Fibroblast of skin of abdomen (primary cell): ENCODE results near the gene STAB2.

Experiments used
- DNase-seq: peaks from one replicate; pipeline ENCODE4 v3.0.0-alpha.2; 2013

Gene STAB2

DNA sequence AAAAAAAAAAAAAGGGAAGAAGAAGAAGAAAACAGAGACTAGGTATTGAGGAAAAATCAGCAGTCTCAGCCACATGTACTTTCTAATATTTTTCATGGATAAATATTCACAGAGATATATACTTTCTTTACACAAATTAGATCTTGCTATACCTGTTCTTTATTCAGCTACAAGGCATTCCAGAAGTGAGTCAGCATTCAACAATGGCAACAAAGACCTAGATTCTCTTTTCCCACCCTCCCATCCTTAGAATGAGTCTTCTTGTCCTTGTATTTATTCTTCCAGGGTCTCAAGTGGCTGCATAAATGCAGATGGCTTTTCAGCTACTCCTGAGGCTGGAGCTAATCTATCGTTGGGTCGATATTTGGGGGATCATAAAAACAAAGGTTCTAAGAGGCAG, 160.9 kb downstream of the STAB2 start:
- DNase-seq: no peak

DNA sequence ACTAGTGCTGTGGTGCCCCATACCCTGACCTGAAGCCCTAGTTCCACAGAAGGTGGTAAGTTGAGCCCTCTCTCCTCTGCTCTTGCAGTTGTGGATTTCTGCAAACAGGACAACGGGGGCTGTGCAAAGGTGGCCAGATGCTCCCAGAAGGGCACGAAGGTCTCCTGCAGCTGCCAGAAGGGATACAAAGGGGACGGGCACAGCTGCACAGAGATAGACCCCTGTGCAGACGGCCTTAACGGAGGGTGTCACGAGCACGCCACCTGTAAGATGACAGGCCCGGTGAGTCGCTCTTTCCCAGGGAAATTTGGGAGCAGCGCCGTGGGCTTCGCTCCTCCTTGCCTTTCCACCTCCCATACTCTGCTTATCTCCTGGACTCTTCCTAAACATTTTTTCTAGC, 161.8 kb downstream of the STAB2 start:
- DNase-seq: no peak

DNA sequence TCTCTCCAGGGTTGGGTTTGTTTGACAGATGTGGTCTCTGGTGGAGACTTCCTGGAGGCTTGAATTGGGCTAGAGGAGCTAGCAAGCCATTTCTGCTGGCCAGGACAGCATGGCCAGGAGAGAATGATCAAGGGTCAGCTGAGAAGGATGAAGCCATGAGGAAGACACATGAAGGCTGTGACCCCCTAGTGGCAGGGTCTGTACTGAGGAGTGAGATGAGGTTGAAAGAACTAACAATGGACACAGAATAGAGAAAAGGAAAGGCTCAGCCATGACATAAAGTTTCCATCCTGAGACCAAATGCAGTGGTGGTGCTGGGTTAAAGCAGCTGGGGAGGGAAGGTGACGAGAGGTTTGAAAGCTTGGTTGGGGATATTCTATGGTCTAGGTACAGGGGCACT, 164.1 kb downstream of the STAB2 start:
- no peak for DNase-seq

DNA sequence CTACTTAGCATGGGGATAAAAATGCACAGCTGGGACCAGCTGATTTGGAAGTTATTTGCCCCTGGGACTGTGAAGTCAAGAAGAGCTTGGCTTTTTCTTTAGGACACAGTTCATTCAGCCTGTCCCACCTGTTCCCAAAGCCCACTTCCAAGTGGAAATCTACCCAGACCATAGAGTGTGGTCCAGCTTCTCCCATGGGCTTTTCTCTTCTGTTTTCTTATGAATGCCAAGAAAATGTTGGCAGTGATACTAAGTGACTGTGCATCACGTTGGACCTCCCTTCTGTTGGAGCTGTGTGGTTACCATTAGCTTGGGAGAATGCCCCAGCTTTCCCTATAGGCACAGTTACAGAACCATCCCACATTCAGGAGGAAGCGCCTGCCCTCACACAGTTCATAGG, 164.5 kb downstream of the STAB2 start:
- no peak for DNase-seq

DNA sequence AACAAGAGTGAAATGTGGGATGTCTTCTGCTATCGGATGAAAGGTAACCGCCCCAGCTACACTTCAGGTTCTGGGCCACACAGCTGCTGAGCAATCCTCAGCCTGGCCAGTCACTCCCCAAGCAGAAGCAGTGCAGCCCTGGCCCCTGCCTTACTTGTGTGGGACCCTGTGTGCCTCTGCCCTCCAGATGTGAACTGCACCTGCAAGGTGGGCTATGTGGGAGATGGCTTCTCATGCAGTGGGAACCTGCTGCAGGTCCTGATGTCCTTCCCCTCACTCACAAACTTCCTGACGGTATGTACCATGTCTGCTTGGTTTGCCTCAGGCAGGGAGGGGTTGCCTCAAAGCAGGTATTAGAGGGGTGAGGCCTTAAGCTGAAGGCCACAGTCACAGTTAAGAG, 168.4 kb downstream of the STAB2 start:
- no peak for DNase-seq

DNA sequence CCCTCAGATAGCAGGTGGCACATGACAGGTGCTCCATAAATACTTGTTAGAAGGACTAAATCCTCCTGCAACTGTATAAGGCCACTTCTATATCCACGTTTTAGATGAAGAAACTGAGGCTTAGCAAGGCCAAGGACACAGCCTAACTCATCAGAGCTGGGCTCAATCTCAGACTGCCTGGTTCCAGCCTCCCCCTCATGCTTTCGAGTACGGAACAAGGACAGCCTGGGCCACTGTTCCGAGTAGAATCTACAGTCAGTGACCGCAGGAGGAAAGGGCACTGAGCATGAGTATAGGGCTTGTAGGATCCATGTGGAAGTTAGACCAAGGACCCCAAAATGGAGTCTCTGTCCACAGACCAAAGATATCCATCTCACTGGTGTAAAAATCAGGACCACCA, 169.4 kb downstream of the STAB2 start:
- DNase-seq: no peak

DNA sequence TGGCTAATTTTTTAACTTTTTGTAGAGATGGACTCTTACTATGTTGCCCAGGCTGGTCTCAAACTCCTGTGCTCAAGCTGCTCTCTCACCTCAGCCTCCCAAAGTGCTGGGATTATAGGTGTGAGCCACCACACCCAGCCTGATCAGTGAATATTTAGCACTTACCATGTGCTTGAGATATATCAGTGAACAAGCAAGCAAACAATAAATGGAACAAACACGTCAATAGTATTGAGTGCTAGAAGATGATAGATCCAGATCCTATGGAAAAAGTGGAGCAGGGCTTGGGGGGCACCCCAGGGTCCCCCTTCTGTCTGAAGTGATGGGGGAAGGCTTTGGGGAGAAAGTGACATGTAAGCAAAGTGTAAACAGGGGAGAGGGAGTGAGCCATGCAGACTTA, 170.2 kb downstream of the STAB2 start:
- DNase-seq: no peak

DNA sequence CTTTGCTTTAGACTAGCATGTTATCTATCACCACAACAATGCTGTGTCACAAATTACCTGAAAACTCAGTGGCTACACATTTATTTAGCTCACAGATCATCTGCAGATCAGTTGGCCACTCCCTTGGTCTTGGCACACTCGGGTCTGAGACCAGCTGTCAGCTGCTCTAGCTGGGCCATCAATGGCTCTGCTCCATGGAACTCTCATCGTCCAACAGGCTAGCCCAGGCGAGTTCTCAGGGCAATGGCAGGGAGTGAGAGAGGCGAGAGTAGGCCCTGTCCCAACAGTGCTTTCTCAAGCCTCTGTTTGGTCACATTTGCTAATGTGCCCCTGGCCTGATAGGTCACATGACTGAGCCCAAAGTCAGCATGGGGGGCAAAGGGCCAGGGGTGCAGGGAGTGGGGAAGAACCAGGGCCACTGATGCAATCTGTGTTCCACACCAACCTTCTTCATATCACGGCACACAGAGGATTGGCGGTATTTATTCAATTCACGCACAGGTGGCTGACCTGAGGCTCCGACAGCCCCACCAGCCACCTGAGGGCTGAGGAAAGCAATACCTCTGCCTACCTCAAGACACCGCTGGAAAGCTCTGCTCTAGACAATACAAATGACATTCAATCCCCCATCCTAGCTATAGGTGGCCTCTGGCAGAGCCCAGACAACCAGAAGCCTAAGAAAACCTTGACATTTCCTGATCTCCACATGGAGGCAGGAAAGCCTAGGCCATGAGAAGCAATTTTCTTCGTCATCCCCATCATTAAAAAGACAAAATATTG, 171.4 kb downstream of the STAB2 start:
- no peak for DNase-seq

DNA sequence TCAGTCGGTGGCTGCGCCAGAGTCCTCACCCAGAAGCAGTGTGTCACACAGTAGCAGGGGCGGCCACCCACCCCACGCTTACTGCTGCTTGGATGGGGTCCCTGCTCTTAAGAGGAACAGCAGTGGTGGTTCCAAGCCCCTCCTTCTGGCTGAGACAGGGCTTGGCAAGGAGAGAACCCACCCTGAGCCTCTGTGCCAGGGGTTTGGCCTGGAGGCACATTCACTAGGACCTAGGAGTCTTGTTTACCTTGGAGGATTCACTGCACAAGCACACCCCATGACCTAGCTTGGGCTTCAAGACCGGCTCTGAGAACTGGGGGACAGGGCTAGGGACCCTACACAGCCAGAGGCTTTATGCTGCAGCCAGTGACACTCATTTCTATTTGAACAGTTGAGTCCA, 175.4 kb downstream of the STAB2 start:
- no peak for DNase-seq

DNA sequence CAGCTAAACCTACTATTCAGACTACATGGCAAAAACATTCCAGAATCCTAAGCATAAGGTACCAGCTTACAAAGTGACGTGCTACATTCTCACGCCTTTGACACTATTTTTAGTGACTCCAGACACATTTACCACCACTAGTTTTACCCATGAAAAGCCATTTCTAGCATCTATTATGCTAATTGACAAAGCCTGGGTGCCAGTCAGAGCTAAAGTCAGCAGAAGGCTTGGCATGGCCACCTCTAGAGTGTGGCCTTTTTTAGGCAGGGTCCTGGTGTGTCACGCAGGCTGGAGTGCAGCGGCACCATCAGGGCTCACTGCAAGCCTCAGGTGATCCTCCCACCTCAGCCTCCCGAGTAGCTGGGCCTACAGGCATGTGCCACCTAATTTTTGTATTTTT, 178.2 kb downstream of the STAB2 start:
- no peak for DNase-seq

DNA sequence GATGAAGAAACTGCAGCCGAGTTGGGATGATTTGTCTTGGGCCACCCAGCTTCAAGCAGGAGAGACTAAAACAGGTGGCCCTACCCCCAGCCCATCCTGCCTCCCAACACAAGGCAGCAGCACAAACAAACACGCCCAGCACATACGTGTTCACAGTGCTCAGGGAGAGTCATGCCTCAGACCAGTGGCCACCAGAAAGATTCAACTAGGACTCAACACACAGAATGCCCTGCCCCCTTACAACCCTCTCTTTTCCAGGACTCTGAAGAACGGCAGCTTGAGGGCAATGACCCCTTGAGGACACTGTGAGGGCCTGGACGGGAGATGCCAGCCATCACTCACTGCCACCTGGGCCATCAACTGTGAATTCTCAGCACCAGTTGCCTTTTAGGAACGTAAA, 179.0 kb downstream of the STAB2 start:
- no peak for DNase-seq

DNA sequence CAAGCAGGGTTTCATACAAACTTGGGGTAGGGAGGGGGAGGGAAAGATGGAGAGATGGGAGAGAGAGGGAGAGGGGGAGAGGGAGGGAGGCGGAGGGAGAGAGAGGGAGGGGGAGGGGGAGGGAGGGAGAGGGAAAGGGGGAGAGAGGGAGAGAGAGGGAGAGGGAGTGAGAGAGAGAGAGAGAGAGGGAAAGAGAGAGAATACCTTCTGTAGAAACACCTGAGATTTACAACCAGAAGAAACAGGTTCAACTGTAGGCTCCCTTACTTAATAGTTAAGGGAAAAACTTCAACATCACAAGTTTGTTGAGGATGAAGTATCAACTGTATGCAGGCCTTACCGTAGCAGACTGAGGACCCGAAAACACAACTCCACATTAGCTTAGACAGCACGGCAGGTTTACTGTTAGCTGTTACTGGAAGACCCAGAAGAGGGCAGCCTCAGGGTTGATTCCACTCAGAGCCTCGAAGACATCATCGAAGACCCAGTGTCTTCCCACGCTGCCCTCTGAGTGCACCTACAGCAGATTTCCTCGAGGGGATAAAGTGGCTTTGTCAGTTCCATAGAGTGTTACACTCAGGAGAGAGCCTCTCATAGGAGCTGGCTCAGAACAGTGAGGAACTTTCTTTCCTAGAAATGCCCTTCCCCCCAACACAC, 181.5 kb downstream of the STAB2 start:
- no peak for DNase-seq

DNA sequence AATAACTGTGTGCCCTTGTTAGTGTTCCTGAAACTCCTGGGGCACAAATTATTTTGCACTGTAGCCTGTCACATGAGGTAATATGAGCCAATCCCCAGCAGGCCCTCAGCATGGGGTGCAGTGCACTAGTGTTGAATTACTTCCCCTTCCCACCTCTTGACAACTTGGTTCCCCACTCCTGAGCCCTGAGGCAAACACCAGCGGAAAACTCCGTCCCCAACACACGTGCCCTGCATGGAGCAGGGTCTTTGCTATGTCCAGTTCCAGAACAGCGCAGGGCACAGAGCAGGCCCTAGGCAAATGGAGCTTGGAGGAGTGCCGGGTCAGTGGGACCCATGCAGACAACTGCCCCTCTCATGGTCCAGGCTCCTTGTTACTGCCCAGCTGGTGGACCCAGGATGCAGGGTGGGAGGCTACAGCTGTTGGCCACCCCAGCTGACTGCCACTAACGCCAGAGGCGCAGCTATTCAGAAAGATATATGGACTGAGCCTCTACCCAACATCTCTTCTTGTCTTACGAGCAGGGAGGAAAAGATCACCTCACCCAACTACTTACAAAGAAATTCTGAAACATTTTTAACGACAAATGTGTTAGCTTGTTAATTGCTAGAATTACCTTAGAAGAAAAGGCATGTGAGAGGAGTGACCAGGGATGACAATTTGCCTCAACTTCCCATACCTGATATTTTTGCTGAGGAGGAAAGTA, 182.3 kb downstream of the STAB2 start:
- no peak for DNase-seq

DNA sequence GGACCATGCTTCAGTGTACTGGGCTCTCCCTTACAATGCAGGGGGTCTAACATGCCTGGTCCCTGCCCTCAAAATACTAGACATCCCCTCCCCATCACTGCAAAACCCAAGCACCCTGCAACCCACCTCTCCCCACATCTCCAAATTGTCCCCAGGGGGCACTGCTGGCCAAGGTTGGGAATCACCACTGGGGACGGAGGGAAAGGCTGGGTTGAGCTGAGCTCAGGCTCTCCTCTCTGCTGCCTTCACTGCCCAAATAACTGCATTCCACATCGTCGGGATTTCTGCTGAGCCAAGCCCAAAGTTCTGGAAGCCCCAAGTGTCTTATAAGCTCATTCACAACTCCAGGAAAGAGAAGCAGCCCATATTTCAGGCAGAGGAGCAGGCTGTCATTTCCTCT, 184.4 kb downstream of the STAB2 start:
- peak; percentile 49 for DNase-seq

DNA sequence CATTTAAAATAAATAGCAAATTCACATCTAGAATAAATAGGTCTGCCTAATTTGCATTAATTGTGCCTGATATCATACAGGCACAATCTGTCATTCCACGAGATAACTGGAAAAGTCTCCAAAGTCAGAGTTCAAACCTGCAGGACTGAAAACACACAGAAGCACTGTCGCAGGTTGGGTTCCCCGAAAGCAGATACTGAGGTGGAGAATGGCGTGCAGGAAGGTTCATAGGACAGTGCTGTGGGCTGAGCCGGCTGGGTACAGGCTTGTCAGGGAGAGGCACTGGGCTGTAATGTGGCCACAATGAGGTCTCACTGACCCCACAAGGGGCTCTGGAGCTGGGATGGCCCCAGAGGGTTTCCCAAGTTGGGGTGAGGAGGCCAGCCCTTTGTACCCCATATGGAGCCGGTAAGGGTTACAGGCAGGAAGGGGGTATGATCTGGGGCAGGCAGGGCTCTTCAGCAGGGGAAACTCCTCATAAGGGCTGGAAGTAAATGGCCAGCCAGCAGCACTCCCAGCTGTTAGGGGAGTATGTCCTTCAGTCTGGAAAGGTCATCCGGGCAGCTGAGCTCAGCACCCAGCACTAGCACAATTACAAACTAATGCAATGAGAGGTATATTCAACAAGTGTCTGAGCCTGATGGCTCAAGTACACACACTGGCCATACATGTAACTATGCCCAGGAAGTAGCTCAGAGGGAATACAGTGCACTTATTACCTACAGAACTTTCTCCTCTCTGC, 185.5 kb downstream of the STAB2 start:
- DNase-seq: no peak

DNA sequence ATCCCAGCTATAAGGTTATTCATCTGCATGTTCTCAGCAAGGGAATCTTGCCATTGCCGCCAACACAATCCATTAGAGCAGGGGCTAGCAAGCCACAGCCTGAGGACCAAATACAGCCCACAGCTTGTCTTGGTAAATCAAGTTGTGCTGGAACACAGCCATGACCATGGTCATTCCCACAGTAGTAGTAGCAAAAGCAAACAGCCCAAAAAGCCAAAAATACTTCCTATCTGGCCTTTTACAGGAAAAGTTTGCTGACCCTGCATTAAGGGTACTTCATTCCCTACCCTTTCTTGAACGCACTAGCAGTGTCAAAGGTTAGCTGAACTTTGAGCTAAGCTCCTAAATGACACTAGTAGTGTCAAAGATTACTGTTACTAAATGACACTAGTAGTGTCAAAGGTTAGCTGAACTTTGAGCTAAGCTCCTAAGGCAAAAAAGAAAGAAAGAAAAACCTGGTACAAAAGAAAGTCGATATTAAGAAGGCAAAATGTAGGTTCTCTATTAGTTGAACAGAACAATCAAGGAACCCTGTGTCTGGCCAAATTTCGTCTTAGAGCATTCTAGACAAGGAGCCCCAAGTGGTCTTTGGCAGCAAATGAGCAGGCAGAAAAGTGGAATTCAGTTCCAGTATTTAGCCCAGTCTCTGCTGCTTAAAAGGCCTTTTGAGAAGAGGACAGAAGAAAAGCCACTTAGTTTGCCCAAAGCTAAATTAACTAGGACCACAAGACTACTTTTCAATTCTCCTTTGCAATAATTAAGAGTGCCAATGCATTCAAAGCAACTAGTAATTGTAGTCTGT, 186.2 kb downstream of the STAB2 start:
- no peak for DNase-seq

DNA sequence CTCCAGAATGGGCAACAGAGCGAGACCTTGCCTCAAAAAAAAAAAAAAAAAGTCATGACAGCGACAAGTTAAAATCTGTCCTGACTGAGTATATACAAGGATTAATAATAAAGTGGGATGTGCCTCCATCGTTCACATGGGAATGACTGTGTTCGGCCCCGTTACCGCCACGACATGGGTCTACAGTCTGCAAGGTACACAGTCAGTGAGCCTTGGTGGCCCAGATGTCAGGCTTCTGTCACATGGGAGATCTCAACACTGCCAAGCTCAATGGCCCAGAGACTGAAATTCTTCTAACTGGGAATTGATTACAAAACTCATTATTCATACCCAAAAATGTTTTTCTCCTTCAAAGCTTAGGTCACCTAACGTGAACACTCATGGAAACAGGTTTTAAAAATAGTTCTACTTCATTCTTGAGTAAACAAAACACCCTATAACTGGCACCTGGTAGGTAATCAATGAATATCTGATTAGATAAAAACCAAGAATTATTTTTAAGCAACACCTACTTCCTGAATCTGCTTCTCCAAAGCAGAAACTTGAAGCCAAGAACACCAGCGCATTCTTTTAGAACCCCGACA, 188.0 kb downstream of the STAB2 start:
- DNase-seq: no peak

DNA sequence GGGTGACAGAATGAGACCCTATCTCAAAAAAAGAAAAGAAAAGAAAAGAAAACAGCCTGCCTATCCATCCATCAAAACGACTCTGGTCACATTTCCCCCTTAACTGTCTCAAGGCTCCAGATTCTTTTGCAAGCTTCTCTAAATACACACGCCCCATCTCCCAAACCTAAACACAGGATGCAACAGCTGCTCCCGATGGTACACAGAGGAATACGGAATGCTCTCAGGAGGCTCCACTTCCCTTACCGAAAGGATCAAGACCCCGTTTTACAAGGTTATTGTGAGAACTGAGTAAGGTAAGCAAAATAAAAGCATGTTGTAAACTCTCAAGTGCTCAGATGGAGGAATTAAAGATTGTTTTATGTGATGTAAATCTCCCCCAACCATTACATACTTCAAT, 191.7 kb downstream of the STAB2 start:
- DNase-seq: no peak

DNA sequence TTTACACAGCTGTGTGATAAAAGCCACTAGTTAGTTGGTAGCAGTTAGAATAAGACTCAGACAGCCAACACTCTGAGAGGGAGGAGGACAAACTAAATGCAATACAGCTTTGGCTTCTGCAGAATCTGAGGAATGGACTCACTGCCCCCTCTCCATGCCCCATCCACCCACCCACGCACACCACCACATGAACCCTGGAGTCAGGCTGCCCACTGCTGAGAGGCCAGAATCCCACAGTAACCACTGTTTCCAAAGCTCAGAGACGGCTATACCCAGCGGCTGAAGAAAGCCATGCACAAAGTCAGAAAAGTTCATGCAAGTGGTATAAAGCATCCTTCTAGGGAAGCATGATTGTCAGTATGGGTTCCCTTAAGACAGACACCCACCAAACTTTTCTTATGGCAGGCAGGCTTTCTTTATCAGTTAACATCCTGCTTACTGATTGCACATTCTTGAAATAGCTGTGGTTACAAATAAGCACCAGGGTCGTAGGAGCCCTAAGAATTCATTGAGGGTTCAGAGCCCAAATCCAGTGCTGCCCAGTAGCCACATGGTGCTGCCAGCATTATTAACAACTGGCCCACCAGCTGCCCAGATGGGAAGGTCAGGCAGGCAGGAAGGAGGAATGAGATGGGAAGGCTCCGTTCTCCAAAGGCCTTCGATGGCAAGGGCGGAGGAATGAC, 192.5 kb downstream of the STAB2 start:
- no peak for DNase-seq

DNA sequence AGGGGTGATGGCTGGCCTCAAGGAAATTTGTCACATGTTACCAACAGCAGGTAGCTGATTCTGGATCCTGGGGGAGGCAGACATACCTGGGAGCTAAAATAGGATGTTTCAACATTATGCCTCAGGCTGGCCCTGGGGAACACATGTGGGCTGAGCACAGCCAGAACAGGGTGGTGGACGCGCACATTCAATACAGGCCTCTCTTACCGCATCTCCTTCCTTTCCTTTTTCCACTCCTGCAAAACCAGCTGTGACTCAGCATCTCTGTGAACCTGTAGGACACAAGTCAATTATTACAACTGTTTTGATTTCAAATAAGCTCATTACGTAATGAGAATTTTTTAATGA, 193.0 kb downstream of the STAB2 start:
- no peak for DNase-seq

DNA sequence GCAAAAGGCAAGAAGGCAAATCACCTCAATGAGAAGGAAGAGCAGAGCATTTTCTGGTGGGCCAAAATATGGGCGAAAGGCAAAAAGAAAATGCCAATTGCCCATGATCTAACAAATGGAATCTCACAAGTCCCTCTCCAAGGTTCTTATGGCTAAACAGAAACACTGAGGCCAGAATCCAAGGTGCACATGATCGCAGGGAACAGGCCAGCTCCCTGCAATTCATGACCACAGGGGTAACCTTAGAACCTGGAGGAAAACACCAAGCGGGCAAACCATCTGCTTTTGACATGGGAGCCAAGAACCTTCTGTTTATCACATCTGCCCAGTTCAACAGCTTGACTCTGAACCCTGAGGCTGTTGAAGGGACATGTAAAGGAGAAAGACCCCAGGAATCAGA, 193.9 kb downstream of the STAB2 start:
- no peak for DNase-seq
